ENCODE measurements around the gene CR2.

GRCh38 chr1:207414606-207415108 lies 39.5 kb upstream of the CR2 start:
- TF ChIP-seq EZH2 (IDR thresholded peaks at IDR 0.05; ENCODE audit: insufficient read depth, poor library complexity, severe bottlenecking) (no peak), EZH2phosphoT487 (IDR thresholded peaks at IDR 0.05; ENCODE audit: insufficient read depth, low read depth) (no peak)

Measured in GM23248 (cell line).